Testis (tissue), 3 donors: ENCODE data around the gene TMEM74B. TPM values are rescaled to one million over a fixed set of nuclear protein-coding genes. Genes with fewer than 3 reads are reported as not detected.

ENCODE experiments used
- DNase-seq: peaks from one replicate; pipeline ENCODE4 v3.0.0-alpha.2; 2019
- H3K27ac ChIP-seq, 2 donors: fragments of 200-600 bp; sonication (generic); one replicate each; pipeline ENCODE4 v1.5.1; 2019
- H3K27me3 ChIP-seq: fragments of 200-600 bp; sonication (generic); one replicate; pipeline ENCODE4 v1.5.1; 2019
- H3K36me3 ChIP-seq: fragments of 200-600 bp; sonication (generic); one replicate; pipeline ENCODE4 v1.5.1; 2017; ENCODE audit warnings: low read depth; ENCODE audit errors: missing control alignments
- H3K4me1 ChIP-seq: fragments of 200-600 bp; sonication (generic); one replicate; pipeline ENCODE4 v1.5.1; 2019
- H3K4me3 ChIP-seq, 2 donors: fragments of 200-600 bp; sonication (generic); one replicate each; pipeline ENCODE4 v1.5.1; 2017 to 2019
- H3K9me3 ChIP-seq: fragments of 200-600 bp; sonication (generic); one replicate; pipeline ENCODE4 v1.5.1; 2017
- CTCF ChIP-seq, 3 experiments: fragments of 450-650 bp in 2 of 3; fragments of 200-600 bp in 1 of 3; sonication (generic) in 1 of 3; IDR thresholded peaks; one replicate each; pipeline ENCODE4 v1.5.1; 2016 to 2019; ENCODE audit warnings: antibody characterized with exemption in 3 of 3, mild to moderate bottlenecking in 2 of 3, moderate library complexity in 1 of 3
- POLR2A ChIP-seq: fragments of 450-650 bp; IDR thresholded peaks from one replicate; pipeline ENCODE4 v1.6.1; 2017; ENCODE audit warnings: antibody characterized with exemption, mild to moderate bottlenecking, moderate library complexity
- WGBS, 2 donors: methylation state at CpG; one replicate each; pipeline ENCODE4 v1.1.5; 2018; 5-methylcytosine and 5-hydroxymethylcytosine counted together
- intact Hi-C: fragments of 100-400 bp; cut with DNase I; formaldehyde crosslinking; loops from one replicate; pipeline ENCODE4 v1.15.1; 2023; ENCODE audit warnings: low total_unique reads
- polyA plus RNA-seq: library from polyadenylated mRNA; stranded (reverse); fragments of 350-450 nt; fragmentation: Illumina TruSeq; extraction: RNeasy Lipid Tissue Mini Kit (QIAGEN cat#74804); gene quantifications from one replicate; pipeline ENCODE4 v1.2.3, GENCODE V29; 2014; ENCODE audit warnings: low read depth, low replicate concordance; ENCODE audit not compliant: insufficient read depth
- total RNA-seq, 2 donors: library from RNA; depleted of rRNA; stranded (reverse); fragments of >200 nt; gene quantifications; one replicate each; pipeline ENCODE4 v1.2.3, GENCODE V29; 2016

TMEM74B gene
- total and polyA plus RNA-seq, 3 donors from 2014 or later, result 3.9 to 6.7 (median 4.8) TPM

GRCh38 chr20:1173698-1174097 lies 11.1 kb downstream of the TMEM74B start:
- H3K4me3 ChIP-seq, result no peak overlapping the region
- no peaks in the 10 kb centered on the region for H3K9me3 ChIP-seq
- H3K27me3 ChIP-seq, result no peaks in the 10 kb centered on the region
- 85 to 91% methylated on average over 4 of the region's 4 CpGs for WGBS, 2 donors
- no peaks in the 10 kb centered on the region for H3K4me1 ChIP-seq
- TF ChIP-seq CTCF (IDR thresholded peaks at IDR 0.05) (no peak), POLR2A (no peak)
- DNase-seq, result no peak
- no peaks in the 10 kb centered on the region for H3K36me3 ChIP-seq
- intact Hi-C loops, result no loop called here
- no peak overlapping the region for H3K27ac ChIP-seq

- Histone ChIP-seq H3K4me3 (no peak overlapping the region), H3K36me3 (no peaks in the 10 kb centered on the region), H3K9me3 (no peaks in the 10 kb centered on the region), H3K4me1 (no peaks in the 10 kb centered on the region), H3K27ac (no peak overlapping the region), H3K27me3 (no peaks in the 10 kb centered on the region)
- peak; percentile 37 for DNase-seq
- TF ChIP-seq POLR2A (no peak), CTCF (IDR thresholded peaks at IDR 0.05) (no peak)
- WGBS, 2 donors, result 42 to 63% methylated on average over 2 to 4 of the region's 4 CpGs
- intact Hi-C loops, result no loop called here
Measured at GRCh38 chr20:1171461-1172093, 13.2 kb downstream of the TMEM74B start.

- H3K36me3 ChIP-seq, result no peaks in the 10 kb centered on the region
- H3K4me3 ChIP-seq, result no peak overlapping the region
- DNase-seq, result no peak
- no peak for TF ChIP-seq POLR2A
- TF ChIP-seq CTCF (IDR thresholded peaks at IDR 0.05), result no peak
- H3K4me1 ChIP-seq, result no peaks in the 10 kb centered on the region
- WGBS, 2 donors, result 94 to 96% methylated on average over 4 to 5 of the region's 5 CpGs
- H3K9me3 ChIP-seq, result no peaks in the 10 kb centered on the region
- intact Hi-C loops, result no loop called here
- H3K27ac ChIP-seq, result no peak overlapping the region
- no peaks in the 10 kb centered on the region for H3K27me3 ChIP-seq
Measured at GRCh38 chr20:1169224-1169623, 15.6 kb downstream of the TMEM74B start.

- TF ChIP-seq POLR2A (no peak), CTCF (IDR thresholded peaks at IDR 0.05) (no peak)
- Histone ChIP-seq H3K4me3 (no peak overlapping the region), H3K36me3 (no peaks in the 10 kb centered on the region), H3K4me1 (no peaks in the 10 kb centered on the region), H3K27me3 (no peaks in the 10 kb centered on the region), H3K27ac (no peak overlapping the region), H3K9me3 (no peaks in the 10 kb centered on the region)
- intact Hi-C loops, result no loop called here
- WGBS, 2 donors, result 88 to 89% methylated on average over 1 of the region's 1 CpG
- no peak for DNase-seq
Measured at GRCh38 chr20:1166948-1167720, 17.6 kb downstream of the TMEM74B start.

- no peaks in the 10 kb centered on the region for H3K9me3 ChIP-seq
- TF ChIP-seq POLR2A (no peak), CTCF (IDR thresholded peaks at IDR 0.05) (no peak)
- 95 to 97% methylated on average over 9 of the region's 9 CpGs for WGBS, 2 donors
- DNase-seq, result no peak
- intact Hi-C loops, result no loop called here
- H3K4me1 ChIP-seq, result no peaks in the 10 kb centered on the region
- H3K4me3 ChIP-seq, result no peak overlapping the region
- H3K36me3 ChIP-seq, result no peaks in the 10 kb centered on the region
- H3K27me3 ChIP-seq, result no peaks in the 10 kb centered on the region
- H3K27ac ChIP-seq, result no peak overlapping the region
Measured at GRCh38 chr20:1165941-1166340, 18.8 kb downstream of the TMEM74B start.
